GM18868 (cell line): Measurements from ENCODE around the gene FBXL14.

Experiments used
- ATAC-seq: cut with Tn5 transposase; IDR thresholded peaks from one replicate; pipeline ENCODE4 v1.9.1; 2021; ENCODE audit warnings: mild to moderate bottlenecking, moderate library complexity; ENCODE audit not compliant: unreplicated experiment

FBXL14 gene

DNA sequence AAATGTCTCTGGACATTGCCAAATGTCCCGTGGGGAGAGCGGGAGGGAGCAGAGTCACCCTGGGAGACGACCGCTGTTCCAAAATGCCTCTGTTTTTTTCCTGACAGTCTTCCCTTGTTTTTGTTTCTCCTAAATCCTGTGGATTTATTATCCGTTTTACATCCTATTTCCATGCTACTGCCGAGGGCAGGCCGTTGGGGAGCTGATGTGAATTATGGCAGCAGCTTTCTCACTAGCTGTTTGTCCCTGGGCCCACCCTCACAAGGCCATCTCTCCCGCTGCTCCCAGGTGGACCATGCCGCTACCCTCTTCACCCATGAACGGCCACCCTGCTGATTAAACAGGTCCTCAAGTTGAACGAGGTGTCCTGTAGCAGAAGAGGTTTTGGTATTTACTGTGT, 55.2 kb downstream of the FBXL14 start:
- ATAC-seq: no peak

DNA sequence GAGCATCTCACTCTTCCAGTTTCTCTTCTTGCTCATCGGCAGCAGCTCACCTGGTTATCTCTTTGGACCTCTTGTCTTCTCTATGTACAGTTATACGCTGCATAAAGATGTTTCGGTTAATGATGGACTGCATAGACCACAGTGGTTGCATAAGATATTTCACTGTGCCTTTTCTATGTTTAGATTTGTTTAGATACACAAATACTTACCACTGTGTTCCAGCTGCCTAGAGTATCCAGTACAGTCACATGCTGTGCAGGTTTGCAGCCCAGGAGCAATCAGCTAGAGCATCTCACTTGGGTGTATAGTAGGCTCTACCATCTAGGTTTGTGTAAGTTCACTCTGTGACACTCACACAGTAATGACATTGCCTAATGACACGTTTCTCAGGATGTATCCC, 57.6 kb downstream of the FBXL14 start:
- no peak for ATAC-seq

DNA sequence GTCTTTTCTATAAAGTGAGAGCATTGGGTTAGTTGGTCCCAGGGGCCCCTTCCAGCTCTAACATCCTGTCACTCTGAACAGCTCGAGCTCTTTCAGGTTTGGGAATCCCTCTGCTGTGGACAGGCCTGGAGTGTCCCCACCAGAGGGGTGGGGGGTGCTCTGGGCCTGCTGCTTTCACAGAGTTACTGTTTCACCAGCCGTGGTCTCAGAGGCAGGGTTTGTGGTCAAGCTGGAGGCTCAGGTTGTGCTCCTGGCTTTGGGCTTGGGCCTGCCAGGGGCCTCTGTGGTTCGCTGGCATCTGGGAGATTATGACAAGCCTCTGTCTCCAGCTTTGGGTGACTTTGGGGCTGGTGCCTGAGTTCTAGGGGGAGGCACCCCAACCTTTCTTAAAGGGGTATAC, 59.6 kb downstream of the FBXL14 start:
- ATAC-seq: no peak

DNA sequence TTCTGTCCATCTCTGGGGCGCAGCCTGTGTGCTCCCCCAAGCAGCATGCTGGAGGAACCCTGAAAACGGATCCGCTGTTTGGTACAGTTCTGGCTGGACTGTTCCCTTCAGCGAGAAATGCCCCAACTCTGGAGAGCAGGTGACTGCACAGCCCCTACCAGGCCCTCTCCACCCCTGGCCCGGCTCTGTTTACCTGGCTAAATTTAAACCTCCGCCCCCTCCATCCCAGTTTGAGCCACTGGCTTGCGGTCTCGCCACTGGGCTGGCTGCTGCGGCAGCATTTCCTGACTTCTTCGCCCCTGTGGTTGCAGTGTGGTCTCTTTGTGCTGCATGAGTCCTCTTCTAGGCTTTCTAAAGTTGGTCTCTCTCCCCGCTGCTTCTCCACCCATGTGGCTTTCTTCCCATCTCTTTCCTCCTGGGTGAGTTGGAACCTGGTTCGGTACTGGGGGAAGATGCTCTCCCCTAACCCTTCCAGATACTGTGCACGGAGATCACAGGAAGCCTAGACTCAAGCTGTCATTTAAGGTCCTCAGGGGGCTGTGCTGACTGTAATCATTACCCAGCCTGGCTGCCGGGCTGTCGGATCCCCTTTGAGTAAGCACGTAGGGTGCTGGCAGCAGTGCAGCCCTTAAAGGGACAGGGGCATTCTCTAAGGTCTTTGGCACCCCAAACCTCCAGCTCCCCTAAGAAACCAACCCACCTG, 60.6 kb downstream of the FBXL14 start:
- ATAC-seq: peak; percentile 52

GRCh38 chr12:1533205-1533601, 61.2 kb downstream of the FBXL14 start:
- ATAC-seq: peak; percentile 5

DNA sequence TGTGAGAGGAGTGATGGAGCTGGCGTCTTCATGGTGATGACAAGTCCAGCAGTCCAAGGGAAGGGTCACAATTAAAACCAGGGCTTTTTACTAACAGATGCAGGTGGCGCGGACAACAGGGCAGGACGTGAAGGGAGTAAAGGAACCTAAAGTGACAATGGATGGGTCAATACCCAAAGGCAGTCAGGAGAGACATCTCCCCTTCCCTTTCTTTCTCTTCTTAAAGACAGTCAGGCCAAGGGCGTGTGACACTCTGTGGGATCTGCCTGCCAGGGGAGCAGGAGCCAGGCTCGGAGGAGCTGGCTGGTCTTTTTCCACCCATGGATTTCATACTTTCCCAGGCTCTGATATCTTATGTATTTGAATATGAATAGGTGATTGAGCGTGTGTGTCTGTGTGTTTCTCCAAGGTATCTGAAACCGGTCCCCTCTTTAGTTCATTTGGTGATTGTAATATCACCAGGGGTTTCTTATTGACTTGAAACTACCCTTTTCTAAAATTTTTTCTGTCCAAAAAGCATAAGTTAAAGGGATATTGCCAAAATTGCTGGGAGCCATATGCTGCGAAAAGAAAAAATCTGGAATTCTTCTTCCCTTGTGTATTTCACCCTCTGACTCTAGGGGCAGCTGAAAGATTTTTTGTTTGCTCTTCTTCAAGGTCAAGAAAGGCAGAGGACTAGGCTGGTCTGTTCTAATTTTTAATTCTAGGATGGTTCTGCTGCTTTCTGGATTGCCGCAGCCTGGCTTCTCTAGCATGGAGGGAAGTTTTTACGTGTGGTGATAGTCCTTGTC, 61.8 kb downstream of the FBXL14 start:
- ATAC-seq: no peak

- no peak for ATAC-seq
Observed at GRCh38 chr12:1531654-1532374, 62.6 kb downstream of the FBXL14 start.

GRCh38 chr12:1531153-1531653, 63.2 kb downstream of the FBXL14 start:
- ATAC-seq: no peak

- no peak for ATAC-seq
Observed at GRCh38 chr12:1530592-1531152, 63.7 kb downstream of the FBXL14 start.

GRCh38 chr12:1529862-1530591, 64.4 kb downstream of the FBXL14 start:
- no peak for ATAC-seq

GRCh38 chr12:1529228-1529861, 65.0 kb downstream of the FBXL14 start:
- no peak for ATAC-seq

DNA sequence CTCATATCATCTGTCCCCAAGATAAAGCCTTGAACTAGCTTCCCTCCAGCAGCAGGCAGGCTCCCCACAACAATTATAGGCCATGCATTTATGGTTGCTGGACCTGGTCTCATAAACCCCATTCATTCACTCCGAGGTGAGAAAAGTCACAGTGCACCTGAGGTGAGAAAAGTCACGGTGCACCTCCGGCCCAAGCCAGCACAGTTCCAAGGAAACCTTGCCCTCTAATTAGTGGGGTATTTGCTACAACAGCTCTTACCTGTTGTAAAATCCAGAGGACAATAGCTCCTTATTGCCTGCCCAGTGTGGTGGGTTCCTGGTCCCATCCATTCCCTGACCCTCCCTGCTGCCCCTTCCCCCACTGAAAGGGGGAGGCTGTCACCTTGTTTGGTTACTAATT, 65.6 kb downstream of the FBXL14 start:
- no peak for ATAC-seq

GRCh38 chr12:1527789-1528188, 66.6 kb downstream of the FBXL14 start:
- no peak for ATAC-seq

DNA sequence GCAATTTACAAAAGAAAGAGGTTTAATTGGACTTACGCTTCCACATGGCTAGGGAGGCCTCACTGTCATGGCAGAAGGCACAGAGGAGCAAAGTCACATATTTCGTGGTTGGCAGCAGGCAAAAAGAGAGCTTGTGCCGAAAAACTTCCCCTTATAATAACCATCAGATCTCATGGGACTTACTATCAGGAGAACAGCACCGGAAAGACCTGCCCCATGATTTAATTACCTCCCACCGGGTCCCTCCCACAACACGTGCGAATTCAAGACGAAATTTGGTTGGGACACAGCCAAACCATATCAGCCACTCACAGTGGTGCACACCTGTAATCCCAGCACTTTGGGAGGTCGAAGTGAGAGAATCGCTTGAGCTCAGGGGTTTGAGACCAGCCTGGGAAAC, 68.5 kb downstream of the FBXL14 start:
- no peak for ATAC-seq

- no peak for ATAC-seq
Observed at GRCh38 chr12:1523558-1524050, 70.8 kb downstream of the FBXL14 start.

DNA sequence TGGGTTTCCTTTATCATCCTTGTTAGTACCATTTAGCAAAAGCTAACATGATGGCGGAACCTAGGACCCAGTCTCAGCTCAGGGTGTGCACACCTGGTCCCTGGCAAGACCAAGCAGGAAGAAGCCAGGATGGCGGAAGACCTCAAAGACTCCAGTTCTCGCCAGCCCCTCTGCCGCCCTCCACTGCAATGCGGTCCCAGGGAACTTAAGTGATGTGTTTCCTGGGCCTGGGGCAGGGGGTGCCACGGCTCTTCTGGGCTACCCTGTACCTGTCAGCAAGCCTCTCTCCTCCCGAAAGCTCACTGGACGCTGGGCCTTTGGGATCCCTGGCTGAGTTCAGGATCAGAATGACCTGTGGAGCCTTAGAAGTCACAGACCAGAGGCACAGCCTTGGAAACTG, 71.3 kb downstream of the FBXL14 start:
- no peak for ATAC-seq

- no peak for ATAC-seq
Observed at GRCh38 chr12:1519642-1520041, 74.7 kb downstream of the FBXL14 start.

DNA sequence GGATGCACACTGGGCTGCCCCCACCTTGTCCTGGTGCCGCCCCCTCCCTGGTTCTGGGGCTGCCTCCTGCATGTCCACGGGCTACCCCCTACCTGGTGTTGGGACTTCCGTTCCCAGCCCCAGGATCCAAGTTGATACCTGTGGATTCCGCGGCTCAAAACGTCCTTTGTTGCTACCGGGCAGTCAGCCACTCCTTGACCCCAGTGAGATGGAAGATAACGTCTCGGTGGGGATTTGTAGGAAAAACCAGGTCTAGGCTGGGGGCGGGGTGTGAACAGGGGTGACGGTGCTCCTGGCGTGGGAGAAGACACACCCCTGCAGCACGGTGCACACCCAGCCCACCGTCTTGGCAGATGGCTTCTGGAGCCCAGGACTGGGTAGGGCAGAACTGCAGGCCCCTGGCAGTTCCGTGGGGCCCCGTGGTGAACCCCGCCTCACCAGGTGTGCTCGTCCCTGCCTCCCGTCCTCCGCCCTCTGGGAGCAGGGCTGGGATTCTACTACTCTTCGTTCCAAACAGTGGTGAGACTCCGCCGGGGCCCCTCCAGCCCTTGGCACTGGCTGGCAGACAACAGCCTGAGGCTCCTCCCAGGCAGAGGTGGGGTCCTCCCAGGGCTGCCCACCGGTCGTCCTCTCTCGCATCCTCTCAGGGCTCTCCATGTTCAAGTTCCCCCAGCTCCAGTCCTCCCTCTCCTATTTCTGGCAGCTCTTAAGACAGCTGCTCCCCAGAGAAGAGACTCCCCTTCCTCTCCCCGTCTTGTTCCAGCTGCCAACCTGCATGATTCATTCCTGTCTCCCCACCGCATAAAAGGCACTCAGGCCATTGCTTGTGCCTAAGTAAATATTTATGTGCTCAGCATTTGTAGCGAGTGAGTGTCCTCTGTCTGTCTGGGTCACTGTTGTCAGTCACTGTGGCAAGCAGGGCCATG, 75.5 kb downstream of the FBXL14 start:
- no peak for ATAC-seq
